Measurements from ENCODE around the gene CDH23.

The CDH23 gene

GRCh38 chr10:71468363-71469094, 71.8 kb downstream of the CDH23 start:
- TF ChIP-seq FOXP2 (optimal IDR thresholded peaks at IDR 0.05; ENCODE audit: borderline replicate concordance, extremely low read depth, extremely low read length, insufficient read depth), result no peak
- no peak for TF ChIP-seq POLR2AphosphoS5 (IDR thresholded peaks at IDR 0.05; ENCODE audit: low read depth, low read length)
- TF ChIP-seq TAF1 (IDR thresholded peaks at IDR 0.05; ENCODE audit: borderline replicate concordance, insufficient read depth, low read length), result no peak
- no peak for TF ChIP-seq SIN3A (IDR thresholded peaks at IDR 0.05; ENCODE audit: borderline replicate concordance, insufficient read depth, low read length)
- TF ChIP-seq REST (IDR thresholded peaks at IDR 0.05; ENCODE audit: insufficient read depth in 1 of 2, low read depth in 2 of 2, low read length in 2 of 2), result no peak

DNA sequence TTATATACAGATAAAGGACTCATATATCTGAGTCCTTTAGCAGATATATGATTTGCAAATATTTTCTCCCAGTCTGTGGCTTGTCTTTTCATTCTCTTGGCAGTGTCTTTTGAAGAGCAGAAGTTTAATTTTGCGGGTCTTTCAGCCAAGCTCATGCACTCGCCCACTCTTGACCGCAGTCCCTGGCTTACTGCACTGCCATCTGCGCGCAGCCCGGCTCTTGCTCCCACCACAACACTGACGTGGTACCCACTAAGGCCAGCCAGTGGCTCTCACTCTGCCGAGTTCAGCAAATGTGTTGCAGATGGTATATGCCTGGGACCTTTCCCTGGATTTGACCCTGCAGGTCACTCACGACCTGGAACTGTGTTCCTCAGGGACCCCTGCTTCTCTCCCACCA, 74.3 kb downstream of the CDH23 start:
- TF ChIP-seq REST (IDR thresholded peaks at IDR 0.05; ENCODE audit: insufficient read depth in 1 of 2, low read depth in 2 of 2, low read length in 2 of 2) (no peak), POLR2AphosphoS5 (IDR thresholded peaks at IDR 0.05; ENCODE audit: low read depth, low read length) (no peak)

DNA sequence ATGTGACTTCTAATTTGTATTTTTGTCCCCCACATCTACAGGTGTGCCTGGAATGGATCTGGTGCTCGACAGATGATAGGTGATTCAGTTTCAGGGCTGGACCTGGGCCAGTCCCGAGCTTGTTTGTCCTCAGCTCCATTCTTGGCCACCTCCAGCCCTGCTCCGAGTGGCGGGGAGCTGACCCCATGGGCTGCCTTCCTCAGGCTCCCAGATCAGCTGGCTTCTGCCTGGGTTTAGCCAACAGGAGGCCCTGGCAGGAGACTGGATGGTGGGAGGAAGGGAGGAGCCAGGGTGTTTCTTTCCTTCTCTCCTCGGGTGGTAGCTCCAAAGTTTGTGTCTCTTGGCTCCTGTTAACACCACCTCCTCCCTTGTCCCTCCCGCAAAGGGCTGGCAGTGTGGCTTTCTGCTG, 75.2 kb downstream of the CDH23 start:
- TF ChIP-seq FOXP2 (optimal IDR thresholded peaks at IDR 0.05; ENCODE audit: borderline replicate concordance, extremely low read depth, extremely low read length, insufficient read depth) (no peak), REST (IDR thresholded peaks at IDR 0.05; ENCODE audit: insufficient read depth in 1 of 2, low read depth in 2 of 2, low read length in 2 of 2) (no peak), SIN3A (IDR thresholded peaks at IDR 0.05; ENCODE audit: borderline replicate concordance, insufficient read depth, low read length) (no peak), POLR2AphosphoS5 (IDR thresholded peaks at IDR 0.05; ENCODE audit: low read depth, low read length) (no peak), TAF1 (IDR thresholded peaks at IDR 0.05; ENCODE audit: borderline replicate concordance, insufficient read depth, low read length) (no peak)

GRCh38 chr10:71472466-71472865, 75.7 kb downstream of the CDH23 start:
- TF ChIP-seq REST (IDR thresholded peaks at IDR 0.05; ENCODE audit: insufficient read depth in 1 of 2, low read depth in 2 of 2, low read length in 2 of 2) (no peak), SIN3A (IDR thresholded peaks at IDR 0.05; ENCODE audit: borderline replicate concordance, insufficient read depth, low read length) (no peak), TAF1 (IDR thresholded peaks at IDR 0.05; ENCODE audit: borderline replicate concordance, insufficient read depth, low read length) (no peak), POLR2AphosphoS5 (IDR thresholded peaks at IDR 0.05; ENCODE audit: low read depth, low read length) (no peak), FOXP2 (optimal IDR thresholded peaks at IDR 0.05; ENCODE audit: borderline replicate concordance, extremely low read depth, extremely low read length, insufficient read depth) (no peak)

DNA sequence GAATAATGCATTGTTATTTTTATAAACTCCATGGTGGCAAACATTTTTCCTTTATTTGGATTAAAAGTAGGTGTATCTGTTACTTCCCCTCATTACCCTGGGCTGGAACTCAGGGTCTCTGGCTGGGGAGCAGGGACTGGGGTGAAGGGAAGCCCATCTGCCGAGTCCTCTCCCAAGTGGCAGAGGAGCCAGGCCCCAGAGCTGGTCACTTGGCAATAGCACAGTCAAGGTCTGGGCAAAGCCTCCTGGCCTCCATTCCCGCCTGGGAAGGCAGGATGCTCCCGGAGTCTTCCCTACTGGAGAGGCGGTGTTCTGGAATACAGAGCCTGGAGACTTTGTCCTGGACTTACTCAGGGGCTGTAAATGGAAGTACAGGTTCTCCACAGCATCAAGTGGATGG, 76.2 kb downstream of the CDH23 start:
- TF ChIP-seq SIN3A (IDR thresholded peaks at IDR 0.05; ENCODE audit: borderline replicate concordance, insufficient read depth, low read length), result no peak
- TF ChIP-seq FOXP2 (optimal IDR thresholded peaks at IDR 0.05; ENCODE audit: borderline replicate concordance, extremely low read depth, extremely low read length, insufficient read depth), result no peak
- TF ChIP-seq REST (IDR thresholded peaks at IDR 0.05; ENCODE audit: insufficient read depth in 1 of 2, low read depth in 2 of 2, low read length in 2 of 2), result no peak
